ENCODE results near the gene CD22. TPM values are rescaled to one million over a fixed set of nuclear protein-coding genes. Genes with fewer than 3 reads are reported as not detected.

The CD22 gene
- total and polyA plus RNA-seq, 2 of the 4 experiments (the other 2 are of a cell fraction) = 0.18 to 0.22 TPM

DNA sequence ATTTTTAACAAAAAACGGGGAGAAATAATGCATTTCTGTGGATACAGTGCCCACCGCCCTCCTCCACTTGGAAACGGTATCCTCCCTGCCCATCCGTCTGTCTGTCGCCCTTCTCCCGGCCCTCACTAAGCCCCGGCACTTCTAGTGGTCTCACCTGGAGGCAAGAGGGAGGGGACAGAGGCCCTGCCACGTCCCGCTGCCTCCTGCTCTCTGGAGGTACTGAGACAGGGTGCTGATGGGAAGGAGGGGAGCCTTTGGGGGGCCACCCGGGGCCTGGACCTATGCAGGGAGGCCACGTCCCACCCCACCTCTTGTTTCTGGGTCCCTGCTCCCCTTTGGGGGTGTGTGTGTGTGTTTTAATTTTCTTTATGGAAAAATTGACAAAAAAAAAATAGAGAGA is 49.6 kb upstream of the CD22 start:
- ChIA-PET POLR2A (ENCODE audit: unreplicated experiment) (no interaction called here), CTCF (no interaction called here)
- dilution Hi-C loops (cut with HindIII; ENCODE audit: low sequenced_read_pairs, unreplicated experiment) (no loop called here), intact Hi-C loops (cut with micrococcal nuclease) (no loop called here), in situ Hi-C loops (cut with MboI; ENCODE audit: low sequenced_read_pairs) (no loop called here)
- Histone ChIP-seq H3K9ac (ENCODE audit: low read depth, low read length) (no peak overlapping the region), H4K5ac (ENCODE audit: low read depth, low read length) (no peak overlapping the region), H3K36me3 (ENCODE audit: control insufficient read depth, insufficient read depth, low read length) (peaks cover 20% of the 10 kb centered on the region; the same call in 1 of the 2 replicates), H3K23ac (ENCODE audit: low read depth, low read length) (no peak overlapping the region), H3K56ac (ENCODE audit: extremely low read depth, insufficient read depth, low read length) (no peak overlapping the region), H2BK20ac (ENCODE audit: low read depth, low read length) (no peak overlapping the region), H3K14ac (replicated peaks; ENCODE audit: low read depth, low read length) (no peak overlapping the region), H3K4me2 (ENCODE audit: low read depth, low read length) (no peak overlapping the region), H2AK9ac (replicated peaks; ENCODE audit: low read depth, low read length, poor library complexity) (no peak overlapping the region), H3K4me3 (ENCODE audit: insufficient read depth, low read depth, low read length) (no peak overlapping the region), H2BK5ac (ENCODE audit: low read depth, low read length, poor library complexity, severe bottlenecking) (no peak overlapping the region), H3K4me1 (ENCODE audit: control insufficient read depth, insufficient read depth, low read length) (no peaks in the 10 kb centered on the region), H4K91ac (ENCODE audit: insufficient read depth, low read depth, low read length) (no peak overlapping the region), H2AK5ac (ENCODE audit: low read depth, low read length) (no peak overlapping the region), H2BK120ac (ENCODE audit: low read depth, low read length) (no peak overlapping the region), H4K8ac (ENCODE audit: low read depth in 2 of 2, low read length in 2 of 2) (no peak overlapping the region), H4K20me1 (ENCODE audit: insufficient read depth, low read length) (no peaks in the 10 kb centered on the region), H3K4ac (ENCODE audit: low read depth, low read length) (no peak overlapping the region), H3K79me1 (ENCODE audit: low read depth in 1 of 2, low read length in 2 of 2) (0 out of 4 replicates have a peak, but pooled peaks cover 0 to 3% of the 10 kb centered on the region in 2 experiments), H3K27ac (ENCODE audit: insufficient read depth, low read length) (no peak overlapping the region), H2AFZ (replicated peaks; ENCODE audit: low read length, poor library complexity) (no peak overlapping the region), H3K18ac (ENCODE audit: low read depth, low read length) (no peak overlapping the region), H3K9me3 (ENCODE audit: control insufficient read depth, insufficient read depth, low read length) (no peaks in the 10 kb centered on the region), H3K27me3 (ENCODE audit: control insufficient read depth, insufficient read depth, low read length) (peaks cover 20% of the 10 kb centered on the region), H3K9me1 (ENCODE audit: insufficient read depth, low read length) (no peaks in the 10 kb centered on the region), H2BK15ac (ENCODE audit: low read depth, low read length) (no peak overlapping the region)
- BruUV-seq (replicated peaks) = no TSS peak
- 84% methylated on average over 5 of the region's 11 CpGs; no CpG with 5 or more reads in 1 of the 2 experiments for WGBS, 2 experiments (ENCODE audit: extremely low coverage in 2 of 2, insufficient read length in 1 of 2)
- ATAC-seq (ENCODE audit: low read depth) (no peak), DNase-seq (no peak)
- TF ChIP-seq RCOR1 (IDR thresholded peaks at IDR 0.05; ENCODE audit: insufficient replicate concordance, low read length) = no peak
- TF ChIP-seq, protein P1, sequence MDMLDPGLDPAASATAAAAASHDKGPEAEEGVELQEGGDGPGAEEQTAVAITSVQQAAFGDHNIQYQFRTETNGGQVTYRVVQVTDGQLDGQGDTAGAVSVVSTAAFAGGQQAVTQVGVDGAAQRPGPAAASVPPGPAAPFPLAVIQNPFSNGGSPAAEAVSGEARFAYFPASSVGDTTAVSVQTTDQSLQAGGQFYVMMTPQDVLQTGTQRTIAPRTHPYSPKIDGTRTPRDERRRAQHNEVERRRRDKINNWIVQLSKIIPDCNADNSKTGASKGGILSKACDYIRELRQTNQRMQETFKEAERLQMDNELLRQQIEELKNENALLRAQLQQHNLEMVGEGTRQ (IDR thresholded peaks at IDR 0.05; ENCODE audit: low read depth, low read length) = no peak
- no peak for TF ChIP-seq RFX5 (IDR thresholded peaks at IDR 0.05; ENCODE audit: low read depth, low read length)
- TF ChIP-seq, protein P2, sequence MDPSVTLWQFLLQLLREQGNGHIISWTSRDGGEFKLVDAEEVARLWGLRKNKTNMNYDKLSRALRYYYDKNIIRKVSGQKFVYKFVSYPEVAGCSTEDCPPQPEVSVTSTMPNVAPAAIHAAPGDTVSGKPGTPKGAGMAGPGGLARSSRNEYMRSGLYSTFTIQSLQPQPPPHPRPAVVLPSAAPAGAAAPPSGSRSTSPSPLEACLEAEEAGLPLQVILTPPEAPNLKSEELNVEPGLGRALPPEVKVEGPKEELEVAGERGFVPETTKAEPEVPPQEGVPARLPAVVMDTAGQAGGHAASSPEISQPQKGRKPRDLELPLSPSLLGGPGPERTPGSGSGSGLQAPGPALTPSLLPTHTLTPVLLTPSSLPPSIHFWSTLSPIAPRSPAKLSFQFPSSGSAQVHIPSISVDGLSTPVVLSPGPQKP (IDR thresholded peaks at IDR 0.05; ENCODE audit: borderline replicate concordance, low read depth, low read length) = no peak
- no peak for TF ChIP-seq CHD1 (IDR thresholded peaks at IDR 0.05; ENCODE audit: low read depth, low read length)

Measured in IMR-90 (cell line).